GM23248 (cell line): Measurements from ENCODE around the gene NDUFB10. TPM values are rescaled to one million over a fixed set of nuclear protein-coding genes. Genes with fewer than 3 reads are reported as not detected.
A peak's percentile ranks its signal among the peaks of the same experiment; 100 is the strongest.

Experiments
- DNase-seq: peaks from one replicate; pipeline ENCODE4 v3.0.0-alpha.2; 2015
- H2AFZ ChIP-seq: fragments of 200-600 bp; sonication (generic); 2 replicates; pipeline ENCODE4 v1.6.1; 2016; ENCODE audit warnings: antibody characterized with exemption
- H3F3A ChIP-seq: fragments of 200-600 bp; sonication (generic); 2 replicates; pipeline ENCODE4 v1.6.1; 2016; ENCODE audit warnings: mild to moderate bottlenecking, antibody characterized with exemption, mixed run types; ENCODE audit not compliant: insufficient read depth
- H3K27ac ChIP-seq: fragments of 200-600 bp; sonication (generic); 2 replicates; pipeline ENCODE4 v1.5.1; 2016; ENCODE audit warnings: mild to moderate bottlenecking
- H3K27me3 ChIP-seq: fragments of 200-600 bp; sonication (generic); replicated peaks from 2 replicates; pipeline ENCODE4 v1.6.1; 2016; ENCODE audit warnings: mild to moderate bottlenecking; ENCODE audit not compliant: insufficient read depth
- H3K36me3 ChIP-seq: fragments of 200-600 bp; sonication (generic); 2 replicates; pipeline ENCODE4 v1.6.1; 2016; ENCODE audit warnings: low read depth, mild to moderate bottlenecking
- H3K4me1 ChIP-seq: fragments of 200-600 bp; sonication (generic); 2 replicates; pipeline ENCODE4 v1.6.1; 2016; ENCODE audit warnings: mild to moderate bottlenecking; ENCODE audit not compliant: insufficient read depth
- H3K4me2 ChIP-seq: fragments of 200-600 bp; sonication (generic); one replicate; pipeline ENCODE4 v1.6.1; 2016; ENCODE audit warnings: mild to moderate bottlenecking; ENCODE audit not compliant: unreplicated experiment
- H3K4me3 ChIP-seq: fragments of 200-600 bp; sonication (generic); 2 replicates; pipeline ENCODE4 v1.5.1; 2016; ENCODE audit warnings: mild to moderate bottlenecking
- H3K79me2 ChIP-seq: fragments of 200-600 bp; sonication (generic); 2 replicates; pipeline ENCODE4 v1.6.1; 2016; ENCODE audit warnings: mild to moderate bottlenecking; ENCODE audit not compliant: insufficient read depth
- H3K9ac ChIP-seq: fragments of 200-600 bp; sonication (generic); 2 replicates; pipeline ENCODE4 v1.6.1; 2016; ENCODE audit warnings: mild to moderate bottlenecking
- H3K9me2 ChIP-seq: fragments of 200-600 bp; sonication (generic); 2 replicates; pipeline ENCODE4 v1.6.1; 2016; ENCODE audit warnings: mixed run types, mild to moderate bottlenecking, moderate library complexity; ENCODE audit not compliant: insufficient read depth
- H3K9me3 ChIP-seq: fragments of 200-600 bp; sonication (generic); one replicate; pipeline ENCODE4 v1.6.1; 2017; ENCODE audit warnings: low read depth
- H4K20me1 ChIP-seq: fragments of 200-600 bp; sonication (generic); 2 replicates; pipeline ENCODE4 v1.6.0; 2016; ENCODE audit not compliant: insufficient read depth
- EZH2 ChIP-seq: fragments of 200-600 bp; sonication (generic); IDR thresholded peaks from 2 replicates; pipeline ENCODE4 v1.6.1; 2018; ENCODE audit warnings: antibody characterized with exemption, mild to moderate bottlenecking; ENCODE audit not compliant: insufficient read depth, poor library complexity, severe bottlenecking
- EZH2phosphoT487 ChIP-seq: fragments of 200-600 bp; sonication (generic); IDR thresholded peaks from 2 replicates; pipeline ENCODE4 v1.6.1; 2018; ENCODE audit warnings: antibody characterized with exemption, moderate library complexity, mild to moderate bottlenecking, low read depth; ENCODE audit not compliant: insufficient read depth
- WGBS, 2 experiments: methylation state at CpG; one replicate each; pipeline ENCODE4 v1.1.6; 2015 to 2017; ENCODE audit warnings: low lambda C conversion rate in 2 of 2, low coverage in 1 of 2; ENCODE audit errors: missing lambda C conversion rate in 2 of 2; 5-methylcytosine and 5-hydroxymethylcytosine counted together
- in situ Hi-C: fragments of 300-500 bp; cut with MboI; formaldehyde crosslinking; loops from 2 replicates; pipeline ENCODE4 v1.15.0; 2020
- polyA plus RNA-seq: library from polyadenylated mRNA; unstranded; fragments of >200 nt; fragmentation: Nextera tagmentation; extraction: Ambion mirVana; gene quantifications from 2 replicates; pipeline ENCODE4 v1.2.1, GENCODE V29; 2016
- small RNA-seq: library from RNA; depleted of rRNA; stranded (forward); fragments of <200 nt; gene quantifications from one replicate; pipeline ENCODE3, GENCODE V24; 2014; ENCODE audit warnings: low read depth, low replicate concordance
- total RNA-seq: library from RNA; depleted of rRNA; stranded (reverse); fragments of >200 nt; shearing (Covaris generic); gene quantifications from 2 replicates; pipeline ENCODE4 v1.2.3, GENCODE V29; 2014; rRNA removed

NDUFB10 gene
- total and polyA plus RNA-seq, 2 experiments from 2014 or later = 136 to 266 TPM

DNA sequence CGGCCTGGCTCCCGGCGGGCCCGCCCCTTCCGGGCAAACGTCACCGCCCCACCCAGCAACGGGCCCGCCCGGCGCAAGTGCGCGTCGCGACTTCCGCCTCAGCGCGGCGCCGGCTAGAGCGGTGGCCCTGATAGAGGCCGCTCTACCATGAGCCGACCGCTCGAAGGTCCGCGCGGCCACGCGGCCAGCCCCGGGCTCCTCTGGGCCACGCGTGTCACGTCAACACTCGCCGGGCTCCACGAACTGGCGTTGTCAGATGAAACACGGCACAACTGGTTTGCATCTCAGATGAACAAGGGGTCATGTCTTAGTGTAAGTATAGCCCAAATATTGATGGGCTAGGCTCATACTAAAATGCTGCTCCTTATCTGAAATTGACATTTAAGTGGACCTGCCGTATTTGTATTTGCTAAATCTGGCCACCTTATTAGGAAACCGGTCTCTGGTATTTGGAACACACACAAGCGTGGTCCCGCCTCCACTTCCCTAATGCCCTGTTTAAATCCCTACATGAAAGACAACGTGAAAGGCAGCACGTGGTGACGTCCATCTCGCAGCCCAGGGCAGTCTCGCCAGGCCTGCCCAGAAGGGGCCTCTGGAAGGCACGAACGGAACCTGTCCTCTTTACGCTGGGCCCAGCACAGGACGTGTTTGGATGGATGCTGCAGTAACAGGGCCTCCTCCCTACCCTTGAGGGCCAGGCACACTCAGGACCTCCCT, 50.6 kb downstream of the NDUFB10 start, which contains the start of gene ZNF598:
ZNF598 (minus strand) TSS at position 31 of the 720 bp plus-strand sequence.
- Histone ChIP-seq H3K4me1 (peaks cover 18% of the 10 kb centered on the region), H3F3A (peaks cover 17% of the 10 kb centered on the region), H3K27ac (peak within 1 kb of the TSS; percentile 93), H3K36me3 (no peaks in the 10 kb centered on the region), H3K79me2 (peaks cover 58% of the 10 kb centered on the region), H3K27me3 (no peaks in the 10 kb centered on the region), H3K9me2 (no peaks in the 10 kb centered on the region), H4K20me1 (peaks cover 6% of the 10 kb centered on the region; the same call in 1 of the 2 replicates), H3K4me3 (peak within 1 kb of the TSS; percentile 85), H3K4me2 (peak within 1 kb of the TSS; percentile 97), H2AFZ (peak within 1 kb of the TSS; percentile 66), H3K9me3 (no peaks in the 10 kb centered on the region), H3K9ac (peak within 1 kb of the TSS; percentile 91)
- in situ Hi-C loops = no loop called here
- TF ChIP-seq EZH2phosphoT487 = no peak
- TF ChIP-seq EZH2 = no peak
- peak; percentile 95 for DNase-seq
- WGBS, 2 experiments = 1 to 2% methylated on average over 41 to 46 of the region's 52 CpGs

Small RNA genes within 50 kb of the gene (small RNA-seq; reads per million reads assigned to genes)
- gene AC005363.2 (not detected), gene SNORA10 (not detected), gene SNORA64 (not detected)

Other genes with a start within 250 kb of the NDUFB10 start
- 45.3 and 57.7 TPM in 2 replicates for gene NME3, start 188.0 kb upstream of the NDUFB10 start, total RNA-seq
- gene NME3, start 188.0 kb upstream of the NDUFB10 start, polyA plus RNA-seq = 50.8 and 55.4 TPM in 2 replicates
- 9.3 and 12.3 TPM in 2 replicates for gene EME2, start 186.7 kb upstream of the NDUFB10 start, total RNA-seq
- gene EME2, start 186.7 kb upstream of the NDUFB10 start, polyA plus RNA-seq = 3.1 and 3.9 TPM in 2 replicates
- 96.5 and 99.4 TPM in 2 replicates for gene MRPS34, start 186.4 kb upstream of the NDUFB10 start, total RNA-seq
- gene MRPS34, start 186.4 kb upstream of the NDUFB10 start, polyA plus RNA-seq = 113 and 119 TPM in 2 replicates
- gene SPSB3, start 177.0 kb upstream of the NDUFB10 start, total RNA-seq = 35.3 and 50.2 TPM in 2 replicates
- 35.1 and 35.6 TPM in 2 replicates for gene SPSB3, start 177.0 kb upstream of the NDUFB10 start, polyA plus RNA-seq
- 88.9 and 189 TPM in 2 replicates for gene NUBP2, start 176.6 kb upstream of the NDUFB10 start, total RNA-seq
- 64.3 and 66.4 TPM in 2 replicates for gene NUBP2, start 176.6 kb upstream of the NDUFB10 start, polyA plus RNA-seq
- 0.51 TPM in 1 of 2 replicates, not detected in the other for gene IGFALS, start 165.8 kb upstream of the NDUFB10 start, total RNA-seq
- gene IGFALS, start 165.8 kb upstream of the NDUFB10 start, polyA plus RNA-seq = not detected in 2 replicates
- gene HAGH, start 132.7 kb upstream of the NDUFB10 start, total RNA-seq = 48.4 and 76.5 TPM in 2 replicates
- gene HAGH, start 132.7 kb upstream of the NDUFB10 start, polyA plus RNA-seq = 45.5 and 48.9 TPM in 2 replicates
- gene FAHD1, start 132.3 kb upstream of the NDUFB10 start, total RNA-seq = 40.9 and 55.3 TPM in 2 replicates
- 39.7 and 40.6 TPM in 2 replicates for gene FAHD1, start 132.3 kb upstream of the NDUFB10 start, polyA plus RNA-seq
- gene MEIOB, start 87.4 kb upstream of the NDUFB10 start, total RNA-seq = 0.38 TPM in 1 of 2 replicates, not detected in the other
- 0.14 TPM in 1 of 2 replicates, not detected in the other for gene MEIOB, start 87.4 kb upstream of the NDUFB10 start, polyA plus RNA-seq
- not detected in 2 replicates for gene HS3ST6, start 41.1 kb upstream of the NDUFB10 start, total RNA-seq
- gene HS3ST6, start 41.1 kb upstream of the NDUFB10 start, polyA plus RNA-seq = not detected in 2 replicates
- 13.9 and 14.1 TPM in 2 replicates for gene MSRB1, start 16.3 kb upstream of the NDUFB10 start, total RNA-seq
- 26.9 and 27.4 TPM in 2 replicates for gene MSRB1, start 16.3 kb upstream of the NDUFB10 start, polyA plus RNA-seq
- gene RPL3L, start 4.8 kb upstream of the NDUFB10 start, total RNA-seq = not detected in 2 replicates
- gene RPL3L, start 4.8 kb upstream of the NDUFB10 start, polyA plus RNA-seq = not detected in 2 replicates
- gene RPS2, start 5.3 kb downstream of the NDUFB10 start, total RNA-seq = 1,339 and 1,536 TPM in 2 replicates
- gene RPS2, start 5.3 kb downstream of the NDUFB10 start, polyA plus RNA-seq = 1,060 and 1,077 TPM in 2 replicates
- gene RNF151, start 7.3 kb downstream of the NDUFB10 start, total RNA-seq = not detected in 2 replicates
- 0.25 TPM in 1 of 2 replicates, not detected in the other for gene RNF151, start 7.3 kb downstream of the NDUFB10 start, polyA plus RNA-seq
- 43.7 and 68.5 TPM in 2 replicates for gene TBL3, start 12.5 kb downstream of the NDUFB10 start, total RNA-seq
- gene TBL3, start 12.5 kb downstream of the NDUFB10 start, polyA plus RNA-seq = 46.8 and 52.0 TPM in 2 replicates
- not detected in 2 replicates for gene NOXO1, start 21.9 kb downstream of the NDUFB10 start, total RNA-seq
- 0.23 TPM in 1 of 2 replicates, not detected in the other for gene NOXO1, start 21.9 kb downstream of the NDUFB10 start, polyA plus RNA-seq
- 16.4 and 26.4 TPM in 2 replicates for gene GFER, start 24.7 kb downstream of the NDUFB10 start, total RNA-seq
- 31.0 and 31.6 TPM in 2 replicates for gene GFER, start 24.7 kb downstream of the NDUFB10 start, polyA plus RNA-seq
- gene SYNGR3, start 30.4 kb downstream of the NDUFB10 start, total RNA-seq = 0.22 and 0.76 TPM in 2 replicates
- gene SYNGR3, start 30.4 kb downstream of the NDUFB10 start, polyA plus RNA-seq = 0.72 and 1.3 TPM in 2 replicates
- 21.2 and 23.4 TPM in 2 replicates for gene ZNF598, start 50.3 kb downstream of the NDUFB10 start, total RNA-seq
- gene ZNF598, start 50.3 kb downstream of the NDUFB10 start, polyA plus RNA-seq = 12.2 and 14.1 TPM in 2 replicates
- gene NPW, start 60.2 kb downstream of the NDUFB10 start, total RNA-seq = not detected in 2 replicates
- 2.1 and 3.0 TPM in 2 replicates for gene NPW, start 60.2 kb downstream of the NDUFB10 start, polyA plus RNA-seq
- gene NHERF2, start 67.4 kb downstream of the NDUFB10 start, total RNA-seq = 27.3 and 39.7 TPM in 2 replicates
- gene NHERF2, start 67.4 kb downstream of the NDUFB10 start, polyA plus RNA-seq = 29.0 and 45.1 TPM in 2 replicates
- gene NTHL1, start 88.3 kb downstream of the NDUFB10 start, total RNA-seq = 19.9 and 22.8 TPM in 2 replicates
- gene NTHL1, start 88.3 kb downstream of the NDUFB10 start, polyA plus RNA-seq = 20.3 and 21.2 TPM in 2 replicates
- 53.7 and 84.6 TPM in 2 replicates for gene TSC2, start 88.4 kb downstream of the NDUFB10 start, total RNA-seq
- gene TSC2, start 88.4 kb downstream of the NDUFB10 start, polyA plus RNA-seq = 43.3 and 52.2 TPM in 2 replicates
- 200 and 201 TPM in 2 replicates for gene PKD1, start 176.4 kb downstream of the NDUFB10 start, total RNA-seq
- 43.7 and 48.4 TPM in 2 replicates for gene PKD1, start 176.4 kb downstream of the NDUFB10 start, polyA plus RNA-seq
- gene RAB26, start 189.1 kb downstream of the NDUFB10 start, total RNA-seq = not detected in 2 replicates
- gene RAB26, start 189.1 kb downstream of the NDUFB10 start, polyA plus RNA-seq = 0.30 and 0.71 TPM in 2 replicates
- 72.7 and 74.2 TPM in 2 replicates for gene TRAF7, start 196.2 kb downstream of the NDUFB10 start, total RNA-seq
- gene TRAF7, start 196.2 kb downstream of the NDUFB10 start, polyA plus RNA-seq = 28.8 and 29.3 TPM in 2 replicates
- gene CASKIN1, start 237.1 kb downstream of the NDUFB10 start, total RNA-seq = under 0.01 TPM in 1 of 2 replicates, not detected in the other
- gene CASKIN1, start 237.1 kb downstream of the NDUFB10 start, polyA plus RNA-seq = not detected in 2 replicates
- gene MLST8, start 245.9 kb downstream of the NDUFB10 start, total RNA-seq = 58.6 and 62.9 TPM in 2 replicates
- gene MLST8, start 245.9 kb downstream of the NDUFB10 start, polyA plus RNA-seq = 46.5 and 54.6 TPM in 2 replicates